HG02588 (cell line): ENCODE measurements around the gene GLDN.
"Not testable (repeated sequence)": the region's sequence is repeated elsewhere in the genome, so short reads cannot be mapped to it uniquely, and the experiment has no call there.

Experiments used
- ATAC-seq: cut with Tn5 transposase; IDR thresholded peaks from one replicate; pipeline ENCODE4 v1.9.1; 2021; ENCODE audit warnings: mild to moderate bottlenecking, moderate library complexity; ENCODE audit not compliant: unreplicated experiment

The GLDN gene

DNA sequence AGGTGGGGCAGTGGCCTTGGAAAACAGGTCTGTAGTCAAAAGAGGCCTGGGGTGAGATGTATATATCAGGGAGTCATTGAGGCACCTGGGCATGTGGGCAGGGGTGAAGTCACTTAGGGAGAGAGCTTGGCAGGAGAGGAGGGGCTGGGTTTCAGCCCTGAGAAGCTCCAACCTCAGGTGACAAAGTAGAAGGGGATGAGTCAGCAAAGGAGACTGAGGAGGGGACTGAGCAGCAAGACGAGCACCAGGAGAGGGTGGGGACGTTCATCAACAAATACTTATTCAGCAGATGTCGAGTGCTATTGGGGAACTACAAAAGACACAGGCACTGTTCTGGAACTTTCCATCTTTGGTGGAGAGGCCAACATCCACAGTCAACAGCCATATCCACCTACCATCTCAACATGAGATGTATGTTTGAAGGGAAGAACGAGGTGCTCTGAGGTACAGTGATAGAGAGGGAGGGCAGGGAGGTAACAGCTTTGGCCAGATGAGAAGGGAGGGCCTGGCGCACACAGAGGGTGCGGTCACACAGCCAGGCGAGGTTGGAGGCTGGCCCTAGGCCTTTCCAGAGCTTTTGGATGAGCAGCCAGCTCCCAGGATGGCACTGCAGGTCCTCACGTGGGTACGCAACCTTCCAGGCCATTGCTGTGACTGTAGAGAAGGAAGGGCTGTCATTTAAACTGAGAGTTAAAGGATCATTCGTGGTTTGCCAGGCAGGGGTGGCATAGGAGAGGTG is 45.7 kb downstream of the GLDN start:
- no peak for ATAC-seq

DNA sequence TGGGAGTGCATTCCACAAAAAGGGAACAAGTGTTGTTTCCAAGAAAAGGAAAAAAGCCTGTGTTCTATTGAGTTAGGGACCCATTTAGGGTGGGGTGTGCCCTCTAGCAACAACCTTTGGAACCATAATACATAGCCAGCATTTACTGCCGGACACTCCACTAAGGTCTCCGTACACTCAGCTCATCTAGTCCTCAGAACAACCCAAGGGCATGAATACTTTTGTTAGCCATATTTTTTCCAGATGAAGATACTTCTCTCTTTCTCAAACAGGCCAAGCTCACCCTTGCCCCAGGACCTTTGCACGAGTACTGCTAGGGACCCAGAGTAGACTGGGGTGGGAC is 46.2 kb downstream of the GLDN start:
- ATAC-seq = no peak

DNA sequence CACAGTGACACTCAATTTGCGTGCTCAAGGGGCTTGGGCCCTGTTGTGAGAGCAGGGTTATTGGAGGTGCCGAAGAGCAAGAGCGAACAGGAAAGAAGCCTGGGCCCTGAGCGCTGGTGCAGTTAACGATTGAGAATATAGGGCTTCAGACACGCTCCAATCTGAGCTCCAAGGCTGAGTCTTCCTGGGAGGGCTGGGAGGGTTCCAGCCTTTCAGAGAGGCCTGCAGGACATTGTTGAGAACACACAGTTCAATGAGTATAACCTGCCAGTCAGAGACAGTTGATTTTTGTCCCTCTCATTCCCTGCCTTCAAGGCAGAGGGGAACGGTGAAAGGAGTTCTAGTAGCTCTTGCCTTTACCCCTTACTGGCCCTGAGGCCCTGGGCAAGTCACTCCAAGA is 47.3 kb downstream of the GLDN start:
- no peak for ATAC-seq

DNA sequence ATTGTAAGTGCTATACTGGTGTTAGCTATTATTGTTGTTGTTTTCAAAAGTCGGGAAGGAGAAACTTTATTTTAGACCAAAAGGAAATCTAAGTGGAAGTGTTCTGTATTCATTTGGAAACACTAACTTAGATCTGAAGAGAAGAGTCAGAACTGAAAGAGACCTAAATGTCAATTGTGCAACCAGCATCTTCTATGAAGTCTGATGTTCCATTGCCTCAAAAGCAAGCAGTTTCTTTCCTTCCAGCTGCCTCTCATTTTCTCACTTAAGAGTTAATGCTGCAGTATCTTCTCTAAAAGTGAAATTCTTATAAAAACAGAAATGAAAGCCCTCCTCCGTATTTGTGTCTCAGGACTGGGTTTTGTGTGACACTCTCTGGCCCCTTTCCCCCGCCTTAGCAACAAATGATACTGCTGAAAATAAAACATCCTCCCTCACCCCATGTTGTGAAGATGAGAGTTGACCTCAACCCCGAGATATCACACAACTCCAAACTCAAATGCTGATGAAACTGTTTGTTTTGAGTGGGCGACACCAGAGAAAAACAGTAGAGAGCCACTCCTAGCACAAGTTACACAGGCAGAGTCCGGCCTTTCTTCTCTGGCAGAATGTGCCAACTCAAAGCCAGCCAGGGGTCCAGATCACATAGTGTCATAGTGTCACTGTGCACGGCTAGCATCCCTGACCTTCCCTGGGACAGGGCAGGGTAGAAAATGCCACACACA is 48.9 kb downstream of the GLDN start:
- no peak for ATAC-seq

DNA sequence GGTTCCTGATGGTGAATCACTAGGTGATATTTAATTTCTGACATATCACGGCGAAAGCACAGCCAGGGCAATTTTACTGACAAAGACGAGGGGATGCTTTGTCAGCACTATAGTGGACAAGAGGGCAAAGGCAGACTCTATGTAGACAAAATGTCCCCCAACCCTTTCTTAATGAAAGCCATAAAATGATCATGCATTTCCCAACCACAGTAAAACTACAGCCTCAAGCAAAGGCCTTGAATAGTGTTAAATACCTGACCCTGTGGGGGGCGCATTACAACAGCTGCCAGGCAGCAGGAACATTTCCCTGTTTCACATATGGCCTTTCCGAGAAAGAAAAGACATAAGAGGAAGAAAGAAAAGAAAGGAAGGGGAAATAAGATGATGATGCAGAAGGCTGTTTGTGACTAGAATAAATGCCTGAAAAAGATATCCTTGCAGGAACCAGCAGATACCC is 49.5 kb downstream of the GLDN start:
- ATAC-seq = no peak

DNA sequence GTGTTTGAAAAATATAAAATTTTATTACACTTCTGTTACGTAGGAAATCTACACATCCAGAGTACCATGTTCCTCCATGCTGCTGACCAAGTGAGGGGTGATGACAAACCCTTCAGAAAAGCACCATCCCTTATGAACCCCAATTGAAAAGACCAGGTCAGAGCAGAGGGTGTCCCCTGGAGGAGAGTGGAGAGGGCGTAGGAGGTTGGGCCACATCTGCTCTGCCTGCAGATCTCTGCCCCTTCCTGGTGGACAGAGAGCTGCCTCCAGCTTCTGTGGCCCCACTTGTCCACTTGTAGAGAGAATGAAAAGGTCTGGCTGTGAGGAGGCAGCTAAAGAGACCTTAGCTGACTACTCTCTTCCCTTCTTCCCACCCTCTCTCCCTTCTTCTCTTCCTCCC is 55.5 kb downstream of the GLDN start:
- no peak for ATAC-seq

DNA sequence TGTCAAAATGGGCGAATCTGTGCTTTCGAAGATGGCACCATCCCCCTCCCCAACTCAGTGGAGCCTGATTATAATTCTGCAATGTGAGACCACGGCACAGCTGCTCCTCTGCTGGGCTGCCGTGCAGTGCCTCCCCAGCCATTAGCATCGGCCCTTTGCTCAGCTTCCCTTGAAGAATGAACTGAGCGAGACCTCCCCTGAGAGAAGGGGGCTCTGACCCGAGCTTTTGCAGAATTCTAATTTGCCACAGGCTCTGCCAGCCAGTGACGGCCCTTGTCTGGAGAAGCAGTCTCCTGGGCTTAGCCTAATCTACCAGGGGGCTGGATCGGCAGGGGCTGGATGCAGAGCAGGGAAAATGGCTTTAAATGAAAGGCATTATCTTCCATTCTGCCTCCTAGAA is 57.2 kb downstream of the GLDN start:
- ATAC-seq = no peak

DNA sequence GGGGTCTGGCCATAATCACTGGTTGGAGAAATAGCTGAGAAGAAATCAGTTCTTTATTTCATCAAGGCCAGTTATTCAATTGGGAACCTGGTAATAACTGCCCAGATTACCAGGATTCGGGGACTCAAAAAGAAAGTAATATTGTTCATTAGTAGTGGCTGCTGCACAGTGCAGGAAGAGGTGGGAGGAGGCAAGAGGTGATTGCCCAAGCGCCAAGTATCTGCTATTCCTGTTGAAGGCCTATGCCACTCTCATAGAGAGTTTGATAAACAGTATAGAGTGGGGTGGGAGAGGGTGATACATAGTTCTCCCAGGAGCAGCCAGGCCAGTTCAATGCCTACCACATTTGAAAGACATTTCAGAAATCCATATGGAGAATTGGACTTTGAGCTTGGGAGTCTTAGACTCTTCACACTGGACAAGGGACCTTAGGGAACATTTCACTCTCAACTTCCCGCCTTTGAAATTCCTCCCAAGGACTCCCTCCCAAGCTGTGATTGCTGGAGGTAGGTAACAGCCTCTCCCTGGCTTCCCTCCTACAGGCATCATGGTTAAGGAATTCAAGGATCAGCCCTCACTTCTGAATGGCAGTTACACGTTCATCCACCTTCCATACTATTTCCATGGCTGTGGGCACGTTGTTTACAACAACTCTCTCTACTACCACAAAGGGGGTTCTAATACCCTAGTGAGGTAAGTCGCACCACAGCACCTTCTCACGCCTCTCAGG is 59.8 kb downstream of the GLDN start:
- ATAC-seq = no peak

DNA sequence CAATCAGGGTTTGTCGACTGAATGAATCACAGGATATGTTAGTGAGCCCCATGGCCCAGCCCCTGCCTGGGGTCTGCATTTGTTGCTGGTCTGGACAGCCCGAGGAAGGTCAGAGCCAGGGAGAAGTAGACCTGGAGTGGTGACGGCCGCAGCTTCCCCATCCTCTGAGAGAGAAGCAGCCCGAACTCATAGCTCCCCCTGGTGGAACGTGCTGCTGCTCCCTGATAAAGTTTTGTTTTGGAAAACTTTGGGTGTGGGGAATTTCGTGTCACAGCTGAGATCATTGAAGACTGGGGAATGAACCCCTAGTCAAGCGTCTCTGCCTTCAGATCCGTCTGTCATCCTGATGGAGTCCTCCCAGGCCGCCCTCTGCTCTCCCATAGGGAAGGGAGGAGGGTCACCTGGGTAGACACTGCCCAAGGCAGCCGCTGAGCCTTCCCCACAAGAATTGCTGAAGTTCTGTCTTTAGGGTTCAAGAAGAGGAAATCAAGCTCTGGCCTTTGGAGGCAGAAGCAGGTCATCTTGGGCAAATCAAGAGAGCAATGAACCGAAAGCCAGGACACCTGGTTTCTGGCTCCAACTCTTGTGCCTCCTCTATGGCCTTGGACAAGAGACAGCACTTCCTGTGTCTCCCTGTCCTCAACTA is 60.5 kb downstream of the GLDN start:
- ATAC-seq = no peak

DNA sequence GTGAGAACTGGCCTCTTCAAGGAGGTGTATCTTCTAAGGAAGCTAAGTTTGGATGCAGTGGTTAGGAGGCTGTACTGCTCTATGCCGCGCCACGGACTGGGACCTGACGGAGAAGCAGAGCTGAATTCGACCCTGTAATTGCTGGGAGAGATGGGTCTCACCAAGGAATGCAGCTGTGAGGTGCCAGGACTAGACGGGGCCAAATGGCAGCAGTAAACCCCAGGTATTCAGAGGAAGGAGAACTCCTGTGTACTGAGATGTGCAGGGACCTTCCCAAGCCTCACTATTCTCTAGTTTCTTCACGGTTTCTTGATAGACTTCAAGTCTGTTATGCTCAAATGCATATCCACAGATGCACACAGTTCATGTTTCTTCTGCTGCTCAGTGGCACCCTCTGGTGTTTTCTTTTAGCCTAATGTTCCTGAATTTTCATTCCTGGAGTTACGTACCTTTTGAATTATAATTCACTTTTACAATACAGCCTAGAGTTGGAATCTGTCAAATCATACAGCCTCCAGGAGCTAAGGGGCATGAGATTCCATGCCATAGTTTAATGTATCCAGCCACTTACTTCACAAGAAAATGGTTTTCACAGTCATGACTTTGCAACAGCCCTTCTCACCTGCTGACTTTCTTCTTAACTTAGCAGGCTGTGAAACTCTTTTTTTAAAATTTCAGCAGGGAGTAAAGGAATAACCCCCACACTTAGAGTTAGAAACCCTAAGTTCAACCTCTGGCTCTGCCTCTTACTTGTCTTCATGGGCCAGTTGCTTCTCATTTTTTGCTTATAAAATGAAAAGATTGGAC is 61.8 kb downstream of the GLDN start:
- no peak for ATAC-seq

DNA sequence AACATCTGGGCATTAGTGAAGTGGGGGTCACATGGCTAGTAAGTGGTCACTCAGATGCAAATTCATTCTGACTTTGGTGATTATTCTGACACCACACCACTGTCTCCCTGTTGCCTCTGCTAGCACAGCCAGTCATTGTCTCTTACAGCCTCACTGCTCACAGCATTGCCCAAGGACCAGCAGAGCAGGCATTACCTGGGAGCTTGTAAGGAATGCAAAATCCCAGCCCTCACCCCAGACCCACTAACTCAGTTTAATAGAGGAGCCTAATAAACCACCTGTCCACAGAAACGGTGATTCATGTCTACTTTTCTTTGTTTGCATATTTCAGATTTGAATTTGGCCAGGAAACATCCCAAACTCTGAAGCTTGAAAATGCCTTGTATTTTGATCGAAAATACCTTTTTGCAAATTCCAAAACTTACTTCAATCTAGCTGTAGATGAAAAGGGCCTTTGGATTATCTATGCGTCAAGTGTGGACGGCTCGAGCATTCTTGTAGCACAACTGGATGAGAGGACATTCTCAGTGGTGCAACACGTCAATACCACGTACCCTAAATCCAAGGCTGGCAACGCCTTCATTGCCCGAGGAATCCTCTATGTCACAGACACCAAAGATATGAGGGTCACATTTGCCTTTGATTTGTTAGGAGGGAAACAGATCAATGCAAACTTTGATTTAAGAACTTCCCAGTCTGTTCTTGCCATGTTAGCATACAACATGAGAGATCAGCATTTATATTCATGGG is 62.7 kb downstream of the GLDN start:
- no peak for ATAC-seq

DNA sequence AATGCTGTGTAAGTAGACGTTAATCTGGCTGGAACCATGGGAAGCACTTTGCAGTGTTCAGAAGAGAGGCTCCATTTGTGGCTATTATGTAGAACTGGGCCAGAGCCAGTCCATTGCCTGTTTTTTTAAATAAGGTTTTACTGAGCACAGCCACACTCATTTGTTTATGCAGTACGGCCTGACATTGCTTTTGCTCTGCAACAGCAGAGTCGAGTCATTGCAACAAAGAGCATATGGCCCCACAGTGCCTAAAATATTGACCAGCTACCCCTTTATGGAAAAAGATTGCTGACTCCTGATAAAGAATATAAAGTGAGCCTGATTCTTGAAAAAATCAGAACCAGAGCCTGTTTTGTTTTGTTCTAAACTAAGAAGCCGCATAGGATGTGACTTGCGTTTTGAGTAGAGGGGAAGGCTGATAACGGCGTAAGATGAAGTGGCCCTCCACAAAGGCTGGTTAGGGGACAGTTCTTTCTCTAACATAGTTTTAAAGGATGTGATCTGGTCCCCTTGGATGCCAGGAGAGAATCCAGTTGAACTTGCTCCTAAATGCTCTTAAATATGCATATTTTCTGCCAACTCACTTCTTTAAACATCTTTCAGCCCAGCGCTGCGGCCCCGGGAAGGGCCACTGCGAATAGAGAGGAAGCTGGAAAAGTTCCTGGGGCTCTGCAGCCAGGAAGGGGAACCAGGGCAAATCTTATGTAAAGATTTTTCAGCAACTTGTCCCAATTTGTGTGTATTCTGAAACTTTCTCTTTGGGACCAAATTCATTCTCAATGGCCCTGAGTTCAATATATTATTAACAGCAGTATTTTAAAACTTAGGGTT is 64.5 kb downstream of the GLDN start:
- no peak for ATAC-seq

DNA sequence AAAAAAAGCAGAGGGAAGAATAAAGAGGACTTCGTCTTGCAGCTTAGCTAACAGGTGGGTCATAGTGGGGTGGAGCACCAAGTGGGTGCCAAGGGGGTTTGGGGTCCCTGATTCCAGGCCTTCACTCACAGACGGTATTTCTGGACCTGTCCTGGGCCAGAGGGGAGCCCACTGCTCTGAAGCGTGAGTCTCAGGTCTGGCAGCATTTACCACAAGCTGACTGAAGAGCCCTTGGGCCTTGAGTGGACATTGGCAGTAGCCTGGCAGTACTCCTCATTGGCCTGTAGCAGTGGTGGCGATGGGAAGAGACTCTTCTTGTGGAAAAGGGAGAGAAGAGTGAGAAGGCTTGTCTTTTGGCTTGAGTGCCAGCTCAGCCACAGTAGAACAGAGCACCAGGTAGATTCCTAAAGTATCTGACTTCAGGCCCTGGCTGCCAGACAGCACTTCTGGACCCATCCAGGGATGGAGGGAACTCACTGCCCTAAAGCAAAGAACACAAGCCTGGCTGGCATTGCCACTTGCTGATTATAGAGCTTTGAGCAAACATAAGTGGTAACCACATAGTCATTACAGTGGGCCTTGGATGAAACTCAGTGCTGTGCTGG is 72.9 kb downstream of the GLDN start:
- ATAC-seq = no peak

DNA sequence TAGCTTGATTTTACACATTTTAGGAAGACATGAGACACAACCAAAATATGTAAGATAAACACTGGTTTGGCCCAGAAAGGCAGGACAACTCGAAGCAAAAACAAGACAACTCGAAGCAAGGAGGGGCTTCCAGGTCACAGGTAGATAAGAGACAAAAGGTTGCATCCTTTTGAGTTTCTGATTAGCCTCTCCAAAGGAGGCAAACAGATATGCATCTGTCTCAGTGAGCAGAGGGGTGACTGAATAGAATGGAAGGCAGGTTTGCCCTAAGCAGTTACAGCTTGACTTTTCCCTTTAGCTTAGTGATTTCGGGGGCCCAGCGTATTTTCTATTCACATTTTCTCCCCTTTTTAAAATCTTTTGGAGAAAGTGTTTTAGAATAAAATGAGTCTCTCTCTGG is 74.7 kb downstream of the GLDN start:
- no peak for ATAC-seq

DNA sequence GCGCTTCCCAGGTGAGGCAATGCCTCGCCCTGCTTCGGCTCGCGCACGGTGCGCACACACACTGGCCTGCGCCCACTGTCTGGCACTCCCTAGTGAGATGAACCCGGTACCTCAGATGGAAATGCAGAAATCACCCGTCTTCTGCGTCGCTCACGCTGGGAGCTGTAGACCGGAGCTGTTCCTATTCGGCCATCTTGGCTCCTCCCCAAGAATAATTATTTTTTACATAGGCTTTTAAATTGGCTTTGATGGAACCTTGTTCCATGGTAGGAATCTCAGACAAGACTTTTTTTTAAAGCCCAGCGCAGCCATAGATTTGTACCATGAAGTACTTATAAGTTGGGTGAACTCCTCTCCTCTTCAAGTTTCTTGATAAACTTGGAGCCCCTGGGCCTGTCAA is 81.6 kb downstream of the GLDN start:
- not testable (repeated sequence) for ATAC-seq

DNA sequence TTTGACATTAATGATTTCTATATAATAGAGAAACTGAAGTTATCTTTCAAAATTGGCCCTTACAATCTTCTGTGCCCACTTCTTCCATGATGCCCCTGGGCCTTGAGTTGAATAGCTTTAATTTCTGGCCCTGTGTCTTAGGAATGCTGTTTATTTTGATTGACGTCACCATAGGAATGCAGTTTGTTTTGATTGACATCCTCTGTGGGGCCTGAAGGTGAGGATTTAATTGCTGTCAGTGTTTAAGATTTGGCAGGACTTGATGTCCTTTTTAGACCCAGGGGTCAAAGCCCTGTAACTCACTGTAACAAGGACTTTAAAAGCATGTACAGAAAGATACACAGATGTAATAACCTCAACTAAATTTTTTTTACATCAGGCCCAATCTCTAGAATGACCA is 83.3 kb downstream of the GLDN start:
- no peak for ATAC-seq

DNA sequence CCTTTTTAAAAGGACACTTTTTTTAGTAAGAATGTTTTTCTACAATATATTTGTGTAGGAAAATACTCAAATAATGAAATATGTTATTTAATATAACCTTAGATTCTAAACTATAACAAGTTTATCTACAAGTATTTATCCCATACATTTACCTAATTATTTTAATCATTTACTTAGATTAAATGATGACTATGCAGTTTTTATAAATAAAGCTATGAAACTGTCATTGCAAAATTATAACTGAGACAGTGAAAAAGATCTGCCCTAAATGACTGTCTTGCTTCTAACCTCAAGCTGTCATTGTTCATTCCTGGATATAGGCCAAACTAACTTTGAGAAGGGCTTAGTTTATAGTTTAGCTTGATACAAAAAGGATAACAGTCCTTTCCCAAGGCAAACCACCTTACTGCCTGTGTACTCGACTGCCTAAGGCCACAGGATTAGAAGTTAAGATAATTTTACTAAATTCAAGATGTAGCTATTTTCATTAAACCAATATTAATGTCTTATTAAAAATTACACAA is 84.1 kb downstream of the GLDN start:
- no peak for ATAC-seq

DNA sequence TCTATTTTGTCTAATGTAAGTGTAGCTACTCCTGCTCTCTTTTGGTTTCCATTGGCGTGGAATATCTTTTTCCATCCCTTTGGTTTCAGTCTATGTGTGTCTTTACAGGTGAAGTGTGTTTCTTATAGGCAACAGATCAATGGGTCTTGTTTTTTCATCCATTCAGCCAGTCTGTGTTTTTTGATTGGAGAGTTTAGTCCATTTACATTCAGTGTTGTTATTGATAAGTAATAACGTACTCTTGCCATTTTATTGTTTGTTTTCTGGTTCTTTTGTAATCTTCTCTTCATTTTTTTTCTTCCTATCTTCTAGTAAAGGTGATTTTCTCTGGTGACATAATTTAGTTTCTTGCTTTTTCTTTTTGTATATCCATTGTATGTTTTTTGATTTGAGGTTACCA is 97.1 kb downstream of the GLDN start:
- no peak for ATAC-seq
